Left kidney (tissue), 2 donors: Measurements from ENCODE around the gene LDLRAD4. TPM values are rescaled to one million over a fixed set of nuclear protein-coding genes. Genes with fewer than 3 reads are reported as not detected.

Source experiments
- DNase-seq: peaks from one replicate; pipeline ENCODE4 v3.0.0-alpha.2; 2013
- polyA plus RNA-seq: library from polyadenylated mRNA; unstranded; fragments of 120-200 nt; gene quantifications from one replicate; pipeline ENCODE4 v1.2.1, GENCODE V29; 2013; ENCODE audit not compliant: insufficient read length

Gene LDLRAD4
- polyA plus RNA-seq, 1 donor: 9.7 TPM

DNA sequence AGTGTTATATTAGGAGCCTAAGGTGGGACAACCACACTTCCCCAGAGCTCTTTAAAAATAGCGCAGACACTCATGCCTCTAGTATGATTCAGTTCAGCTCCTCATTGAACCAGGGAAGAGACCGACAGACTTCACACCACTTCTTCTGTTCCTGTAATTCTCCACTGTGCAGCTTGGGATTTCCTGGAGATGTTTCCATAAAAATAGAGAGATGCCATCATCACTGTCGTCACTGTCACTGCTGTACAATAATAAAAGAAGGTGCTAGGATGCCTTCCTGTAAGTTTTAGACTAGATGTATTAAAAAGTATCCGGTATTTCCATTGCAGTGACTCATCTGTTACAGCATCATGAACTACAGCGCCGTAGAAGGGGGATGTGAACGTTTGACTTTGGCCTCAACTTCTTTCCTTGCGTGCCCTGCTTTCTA, 396.9 kb downstream of the LDLRAD4 start:
- DNase-seq: no peak

GRCh38 chr18:13616041-13616440, 397.5 kb downstream of the LDLRAD4 start:
- DNase-seq: no peak

DNA sequence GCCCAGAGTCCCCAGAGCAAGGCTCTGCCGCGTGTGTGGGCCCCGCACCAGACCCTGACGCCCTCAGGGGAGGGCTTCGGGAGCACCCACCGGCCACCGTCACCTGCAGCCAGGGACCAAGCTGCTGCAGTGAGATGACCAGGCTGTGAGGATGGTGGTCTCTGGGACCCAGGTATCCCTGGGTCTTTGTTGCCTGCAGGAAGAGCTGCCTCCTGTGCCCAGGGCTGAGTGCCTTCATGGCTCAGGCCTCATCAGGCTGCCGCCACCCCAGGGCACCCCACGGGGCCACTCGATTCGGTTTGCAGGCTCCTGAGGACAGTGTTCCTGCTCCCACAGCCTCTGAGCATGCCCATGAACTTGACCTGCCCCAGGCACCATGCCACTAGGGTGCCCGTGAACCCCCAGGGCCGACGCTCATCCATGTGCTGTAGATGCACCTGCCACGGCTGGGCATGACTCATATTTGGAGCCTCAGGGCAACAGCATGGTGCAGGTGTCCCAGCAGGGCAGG, 398.0 kb downstream of the LDLRAD4 start:
- no peak for DNase-seq

DNA sequence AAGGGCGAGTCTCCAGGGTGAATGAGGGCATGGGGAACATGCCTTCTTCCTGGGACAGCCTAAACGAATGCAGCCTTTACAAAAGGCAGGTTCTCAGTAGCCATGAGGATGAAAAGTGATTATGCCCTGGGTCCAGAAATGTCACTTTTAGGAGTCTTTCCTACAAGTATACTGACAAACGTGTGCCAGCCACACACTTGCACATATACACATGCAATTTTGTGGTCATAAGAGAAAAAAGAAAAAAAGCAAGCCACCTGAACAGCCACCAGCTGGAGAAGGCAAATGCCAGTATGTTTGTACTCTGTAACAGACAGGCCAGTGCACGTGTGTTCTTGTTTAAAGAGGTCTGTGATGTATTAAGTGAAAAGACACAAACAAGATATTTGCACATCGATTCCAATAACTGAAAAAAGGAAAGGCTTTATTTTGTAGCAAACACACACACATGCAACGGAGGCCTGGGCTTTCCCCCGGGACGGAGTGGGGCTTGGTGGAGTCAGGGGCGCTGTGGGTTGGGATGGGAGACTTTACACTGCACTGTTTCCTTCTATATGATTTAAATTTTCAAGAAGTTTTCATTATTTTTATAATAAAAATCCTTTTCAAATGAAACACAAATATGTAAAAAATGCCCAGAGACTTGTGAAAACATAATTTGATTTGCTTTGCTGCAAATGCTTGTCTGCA, 399.4 kb downstream of the LDLRAD4 start:
- no peak for DNase-seq

GRCh38 chr18:13618760-13619438, 400.3 kb downstream of the LDLRAD4 start:
- no peak for DNase-seq

DNA sequence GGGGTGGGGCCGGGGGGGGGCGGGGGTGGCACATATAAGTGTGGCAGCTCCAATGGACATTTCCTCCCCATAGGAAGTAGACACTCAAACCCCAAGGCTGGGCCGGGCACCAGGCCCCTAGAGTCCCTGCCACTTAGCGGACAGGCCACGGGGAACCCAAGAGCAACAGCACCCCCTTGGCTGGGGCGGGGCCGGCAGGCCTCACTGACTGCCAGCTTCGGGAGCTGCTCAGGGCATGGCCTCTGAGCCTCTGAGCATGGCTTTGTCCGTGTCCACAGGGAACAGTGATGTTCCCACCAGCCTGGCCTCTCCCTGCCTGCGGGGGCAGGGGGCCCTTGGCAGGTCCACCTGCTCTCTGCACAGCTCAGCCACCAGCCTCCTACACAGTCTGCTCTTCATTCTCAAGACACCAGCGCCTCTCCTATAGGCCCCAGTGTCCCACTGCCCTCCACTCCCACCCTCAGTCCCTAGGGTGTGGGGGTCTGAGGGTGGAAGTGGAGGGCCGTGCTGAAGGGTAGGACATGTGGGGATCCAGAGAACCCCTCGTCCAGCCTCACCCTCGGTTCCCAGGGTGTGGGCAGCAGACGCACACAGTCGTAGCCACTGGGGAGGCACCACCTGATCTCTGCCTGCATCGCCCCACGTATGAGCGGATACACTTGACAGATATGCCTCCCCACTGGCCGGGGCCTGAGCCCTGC, 401.1 kb downstream of the LDLRAD4 start:
- no peak for DNase-seq

DNA sequence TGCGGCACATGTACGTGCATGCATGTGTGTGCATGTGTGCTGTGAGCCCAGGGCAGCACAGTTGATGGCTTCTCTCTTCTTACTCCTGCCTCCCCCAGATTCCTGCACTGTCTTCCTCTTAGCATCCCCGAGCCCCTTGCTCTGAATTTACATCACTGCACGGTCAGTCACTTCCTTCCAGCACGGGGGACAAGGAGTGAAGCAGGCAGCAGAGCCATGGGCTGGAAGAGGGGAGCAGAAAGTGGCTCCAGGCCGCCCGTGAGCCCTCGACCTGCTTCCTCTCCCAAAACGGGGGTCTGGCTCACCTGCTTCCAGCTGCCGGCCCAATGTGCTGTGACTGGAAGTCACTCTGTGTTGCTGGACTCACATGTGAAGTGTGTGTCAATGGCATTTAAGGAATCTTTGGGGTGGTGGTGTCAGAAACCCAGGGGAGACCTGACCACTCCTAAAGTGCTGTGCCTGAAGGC, 401.7 kb downstream of the LDLRAD4 start:
- DNase-seq: no peak

DNA sequence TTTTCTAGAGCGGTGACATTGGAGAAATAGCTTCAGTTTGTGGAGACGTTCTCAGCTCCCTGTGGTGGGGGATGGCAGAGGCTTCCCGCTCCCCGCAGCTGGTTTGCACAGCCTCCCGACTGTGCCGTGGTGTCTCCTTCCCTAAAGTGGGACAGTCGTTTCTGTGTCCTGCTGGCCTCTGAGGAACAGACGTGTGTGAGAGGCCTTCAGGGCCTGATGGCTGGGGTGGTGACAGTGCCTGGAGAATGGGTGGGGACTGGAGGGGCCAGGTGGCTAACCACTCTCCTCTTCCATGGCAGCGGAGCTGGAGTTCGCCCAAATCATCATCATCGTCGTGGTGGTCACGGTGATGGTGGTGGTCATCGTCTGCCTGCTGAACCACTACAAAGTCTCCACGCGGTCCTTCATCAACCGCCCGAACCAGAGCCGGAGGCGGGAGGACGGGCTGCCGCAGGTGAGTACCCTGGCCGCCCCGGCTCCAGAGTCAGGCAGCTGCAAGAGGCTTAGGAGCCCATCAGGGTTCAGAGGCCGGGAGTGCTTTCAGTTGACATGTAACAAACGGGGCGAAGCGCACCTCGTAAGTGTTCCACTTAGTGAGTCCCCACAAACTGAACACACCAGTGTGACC, 402.4 kb downstream of the LDLRAD4 start:
- no peak for DNase-seq

GRCh38 chr18:13621446-13621849, 402.9 kb downstream of the LDLRAD4 start:
- DNase-seq: no peak

DNA sequence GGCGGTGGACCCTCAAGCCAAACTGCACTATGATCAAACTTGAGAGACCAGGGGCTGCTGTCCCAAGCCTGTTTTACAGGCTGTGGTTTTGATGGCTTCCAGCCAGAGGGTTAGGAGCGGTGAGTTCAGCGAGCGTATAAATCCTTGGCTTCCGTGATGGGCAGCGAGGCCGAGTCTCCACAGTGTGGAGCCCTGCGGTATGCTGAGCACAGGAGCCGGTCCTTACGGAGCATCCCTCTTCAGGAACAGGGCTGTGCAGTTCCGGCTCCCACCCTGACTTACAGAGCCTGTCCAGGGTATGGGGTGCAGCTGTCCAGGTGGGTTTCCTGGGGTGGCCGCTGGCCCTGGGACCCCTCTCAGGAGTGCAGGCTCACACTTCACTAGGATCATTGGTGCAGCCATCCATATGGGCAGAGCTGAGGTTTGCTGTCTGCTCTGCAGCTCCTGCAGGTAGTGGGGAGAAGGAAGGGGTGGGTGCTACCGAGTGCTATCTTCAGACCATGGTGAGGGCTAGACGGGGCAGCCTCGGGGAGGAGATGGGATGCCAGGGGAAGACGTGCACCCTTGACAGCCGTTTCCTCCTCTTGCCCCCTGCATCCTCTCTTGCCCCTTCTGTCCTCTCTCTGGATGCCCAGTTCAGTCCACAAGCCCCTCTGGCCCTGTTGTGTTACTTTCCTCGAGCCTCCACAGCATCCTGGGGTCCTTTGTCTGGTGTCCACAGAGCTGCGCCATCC, 403.5 kb downstream of the LDLRAD4 start:
- DNase-seq: no peak

GRCh38 chr18:13622751-13623150, 404.2 kb downstream of the LDLRAD4 start:
- no peak for DNase-seq

DNA sequence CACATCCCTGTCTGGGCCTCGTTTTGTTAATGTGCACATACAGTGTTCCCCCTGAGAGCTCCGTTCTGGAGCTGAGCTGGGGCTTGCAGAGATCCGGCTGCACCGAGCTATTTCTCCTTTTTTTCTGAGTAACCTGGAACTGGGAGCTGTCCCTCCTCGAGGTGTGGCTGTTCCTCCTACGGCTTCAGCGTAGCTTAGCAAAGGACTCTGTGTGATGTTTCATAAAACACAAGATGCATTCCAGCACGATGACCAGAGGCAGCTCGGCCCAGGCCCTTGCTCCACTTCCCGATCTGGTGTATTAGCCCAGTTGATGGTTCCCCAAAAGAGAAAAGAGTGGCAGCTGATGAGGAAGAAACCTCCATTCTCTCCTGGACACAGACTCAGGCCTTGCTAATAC, 404.8 kb downstream of the LDLRAD4 start:
- no peak for DNase-seq

- DNase-seq: no peak
Measured at GRCh38 chr18:13623871-13624270, 405.3 kb downstream of the LDLRAD4 start.

DNA sequence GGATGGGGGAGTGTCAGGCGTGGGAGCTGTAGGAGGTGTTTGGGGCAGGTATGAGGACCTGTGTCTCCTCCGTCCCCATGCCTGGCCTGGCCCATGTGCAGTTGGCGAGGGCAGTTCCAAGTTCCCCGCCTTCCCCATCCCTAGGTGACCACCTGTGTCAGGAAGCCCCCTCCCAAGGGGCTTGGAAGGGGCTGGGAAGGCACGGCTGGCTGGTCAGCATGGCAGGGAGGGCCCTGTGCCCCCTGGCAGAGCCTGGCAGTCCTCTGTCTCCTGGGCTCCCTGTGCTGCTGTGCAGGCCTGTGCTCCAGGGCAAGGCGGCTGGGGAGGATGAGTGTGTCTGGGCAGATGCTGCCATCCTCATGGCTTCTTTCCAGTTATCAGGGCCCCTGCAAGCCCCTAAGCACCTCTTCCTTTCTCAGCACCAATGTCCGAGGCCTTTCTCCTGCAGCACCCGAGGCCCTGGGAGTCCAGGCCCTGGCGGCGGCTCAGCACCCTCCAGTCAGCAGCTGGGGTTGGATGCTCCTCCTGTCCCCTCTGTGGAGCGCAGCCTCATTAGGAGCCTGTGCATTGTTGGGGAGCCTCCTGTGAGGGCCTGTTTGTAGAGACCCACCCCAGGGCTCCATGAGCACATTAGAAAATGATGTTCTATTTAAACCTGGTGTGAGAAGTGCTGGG, 406.1 kb downstream of the LDLRAD4 start:
- no peak for DNase-seq

DNA sequence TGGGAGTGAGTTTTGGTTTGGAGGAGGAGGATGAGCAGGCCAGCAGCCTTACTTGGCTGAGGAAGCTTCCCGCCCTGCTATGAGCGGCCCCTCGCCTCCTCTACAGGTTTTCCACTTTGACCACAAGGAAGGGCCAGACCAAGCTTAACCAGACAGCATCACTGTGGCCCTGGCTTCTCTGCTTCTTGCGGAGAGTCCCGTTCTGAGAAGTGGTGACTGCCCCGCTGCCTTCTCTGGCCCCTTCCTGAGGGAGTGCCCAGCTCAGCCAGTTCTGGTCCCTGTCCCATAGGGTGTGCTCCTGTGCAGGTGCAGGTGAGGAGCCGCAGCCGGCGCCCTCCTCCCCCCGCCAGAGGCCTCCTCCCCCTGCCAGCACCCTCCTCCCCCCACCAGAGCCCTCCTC, 406.8 kb downstream of the LDLRAD4 start:
- DNase-seq: no peak

- DNase-seq: no peak
Measured at GRCh38 chr18:13625843-13626543, 407.4 kb downstream of the LDLRAD4 start.

DNA sequence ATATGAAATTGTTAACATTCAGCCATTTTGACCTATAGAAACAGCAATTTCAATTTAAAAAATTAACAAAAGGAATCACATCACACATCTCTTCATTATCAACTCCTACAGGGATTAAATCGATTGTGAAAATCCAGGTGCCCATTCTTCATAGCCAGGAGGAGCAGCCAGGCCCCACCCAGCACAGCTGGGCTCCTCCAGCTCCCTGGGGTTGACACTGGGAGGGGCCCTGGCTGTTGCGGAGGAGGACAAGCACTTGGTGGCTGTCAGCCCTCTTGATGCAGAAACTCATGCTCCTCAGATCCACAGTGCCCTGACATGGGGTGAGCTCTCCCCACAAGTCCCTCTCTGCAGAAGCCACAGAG, 408.0 kb downstream of the LDLRAD4 start:
- no peak for DNase-seq

DNA sequence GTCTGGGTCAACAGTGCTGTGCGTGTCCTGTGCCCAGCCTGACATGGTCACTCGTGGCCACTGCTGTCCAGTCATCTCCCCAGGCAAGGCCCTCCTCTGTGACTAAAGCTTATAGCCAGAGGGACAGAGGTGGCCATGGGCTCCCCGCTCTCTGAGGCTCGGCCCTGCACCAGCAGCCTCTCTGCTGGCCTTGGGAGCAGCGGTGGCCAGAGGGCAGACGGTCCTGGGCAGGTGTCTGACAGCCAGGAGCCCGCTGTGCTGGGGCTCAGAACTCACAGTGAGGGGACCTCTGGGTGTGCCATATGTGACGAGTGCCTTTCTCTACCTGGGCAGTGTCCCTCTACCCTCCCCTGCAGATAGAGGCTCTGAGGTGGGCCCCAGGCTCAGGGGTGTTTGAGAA, 409.1 kb downstream of the LDLRAD4 start:
- no peak for DNase-seq

- no peak for DNase-seq
Measured at GRCh38 chr18:13628211-13628610, 409.7 kb downstream of the LDLRAD4 start.
